Dermis microvascular lymphatic vessel endothelial cell (primary cell): ENCODE measurements around the gene MARCHF3. TPM values are rescaled to one million over a fixed set of nuclear protein-coding genes. Genes with fewer than 3 reads are reported as not detected.
"Not testable (repeated sequence)": the region's sequence is repeated elsewhere in the genome, so short reads cannot be mapped to it uniquely, and the experiment has no call there.

Experiments
- DNase-seq, 2 donors: peaks; one replicate each; pipeline versions ENCODE4 v3.0.0 to v3.0.0-alpha.2; 2010; ENCODE audit warnings: low read depth in 2 of 2
- total RNA-seq: library from RNA; depleted of rRNA; stranded (reverse); fragments of >200 nt; gene quantifications from 2 replicates; pipeline ENCODE4 v1.2.1, GENCODE V29; 2014

The MARCHF3 gene, protein sequence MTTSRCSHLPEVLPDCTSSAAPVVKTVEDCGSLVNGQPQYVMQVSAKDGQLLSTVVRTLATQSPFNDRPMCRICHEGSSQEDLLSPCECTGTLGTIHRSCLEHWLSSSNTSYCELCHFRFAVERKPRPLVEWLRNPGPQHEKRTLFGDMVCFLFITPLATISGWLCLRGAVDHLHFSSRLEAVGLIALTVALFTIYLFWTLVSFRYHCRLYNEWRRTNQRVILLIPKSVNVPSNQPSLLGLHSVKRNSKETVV
- total RNA-seq = 99.6 and 123 TPM in 2 replicates

DNA sequence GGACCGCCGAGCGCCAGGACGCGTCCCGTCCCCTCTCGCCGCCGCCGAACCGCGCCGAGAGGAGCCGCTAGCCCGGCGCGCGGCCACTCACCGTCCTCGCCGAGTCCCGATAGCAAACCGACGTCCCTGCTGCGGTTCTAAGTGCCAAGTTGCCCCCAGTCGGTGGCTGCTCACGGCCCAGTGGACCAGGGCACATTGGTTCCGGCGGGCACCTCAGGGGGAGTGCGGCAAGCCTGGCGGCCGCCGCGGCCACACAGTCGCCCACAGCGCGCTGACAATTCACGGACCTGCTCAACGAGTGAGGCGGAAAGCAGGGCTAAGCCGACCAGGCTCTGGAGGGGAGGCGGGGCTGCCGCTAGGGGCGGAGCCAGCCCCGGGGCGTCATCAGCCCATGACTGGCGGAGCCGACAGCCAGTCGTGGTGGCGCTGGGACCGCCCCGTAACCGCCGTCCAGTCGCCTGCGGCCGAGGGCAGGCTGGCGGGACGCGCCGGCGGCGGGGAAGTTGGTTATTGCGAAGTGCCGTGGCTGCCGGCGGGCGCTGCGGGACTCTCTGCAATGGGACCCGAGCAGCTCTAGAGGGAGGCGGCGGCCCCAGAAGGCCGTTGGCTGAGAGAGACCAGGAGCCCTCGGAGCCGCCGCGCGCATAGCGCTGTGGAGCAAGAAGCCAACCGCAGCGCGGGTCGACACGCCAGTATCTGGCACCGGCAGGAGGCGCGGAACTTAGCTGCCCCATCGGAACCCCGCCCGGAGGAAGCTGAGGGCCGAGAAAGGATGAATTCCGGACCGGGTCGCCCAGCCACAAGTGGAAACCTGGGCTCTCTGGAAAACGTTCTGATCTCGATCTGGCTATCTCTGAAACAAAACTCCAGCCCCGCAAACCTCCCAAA, at the start of gene MARCHF3:
Gene MARCHF3, minus strand, starts transcription at position 300 of the 888 bp plus-strand sequence. CDS start 112,387 bp downstream, outside the sequence.
- peak; percentile 92 to 98 for DNase-seq

DNA sequence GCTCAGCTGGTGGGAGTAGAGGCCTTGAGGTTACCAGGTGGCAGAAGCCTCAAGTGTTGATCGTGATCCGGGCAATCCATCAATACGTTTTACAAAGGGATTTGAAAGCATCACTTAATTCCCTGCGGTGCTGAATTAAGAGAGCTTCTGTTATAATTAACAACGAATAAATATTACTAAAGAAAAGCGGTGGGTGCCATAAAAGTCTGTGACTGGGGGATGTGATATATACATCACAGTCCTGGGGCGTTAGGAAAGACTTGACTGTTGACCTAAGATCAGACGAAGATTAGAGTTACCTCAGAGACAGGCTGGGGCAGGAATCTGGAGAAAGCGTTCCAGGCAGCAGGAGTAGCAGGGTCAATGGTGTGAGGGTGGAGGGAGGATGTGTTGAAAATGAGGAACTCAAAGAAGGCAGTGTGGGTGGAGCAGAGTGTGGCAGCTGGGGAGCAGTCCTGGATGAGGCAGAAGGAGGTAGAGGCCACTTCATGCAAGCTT, 49.7 kb upstream of the MARCHF3 start:
- no peak for DNase-seq

DNA sequence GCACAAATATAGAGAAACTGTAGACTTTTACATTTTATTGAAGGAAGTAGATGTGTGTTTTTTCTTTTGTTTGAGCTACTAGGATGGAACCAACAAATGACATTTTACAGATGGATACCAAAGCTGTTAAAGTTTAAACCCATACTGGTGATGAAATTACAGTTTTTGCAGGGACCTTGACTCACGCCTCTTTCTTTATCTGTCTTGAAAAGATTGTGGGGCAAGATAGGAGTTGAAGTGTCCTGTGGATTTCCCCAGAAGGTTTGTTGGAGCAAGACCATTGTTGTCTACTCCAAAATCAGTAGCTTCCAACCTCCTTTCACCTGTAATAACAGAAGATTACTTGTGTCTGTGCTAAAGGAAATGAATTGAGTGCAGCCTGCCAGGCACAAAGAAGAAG, 47.0 kb upstream of the MARCHF3 start:
- DNase-seq = peak in 1 of 2 donors; percentile 37

DNA sequence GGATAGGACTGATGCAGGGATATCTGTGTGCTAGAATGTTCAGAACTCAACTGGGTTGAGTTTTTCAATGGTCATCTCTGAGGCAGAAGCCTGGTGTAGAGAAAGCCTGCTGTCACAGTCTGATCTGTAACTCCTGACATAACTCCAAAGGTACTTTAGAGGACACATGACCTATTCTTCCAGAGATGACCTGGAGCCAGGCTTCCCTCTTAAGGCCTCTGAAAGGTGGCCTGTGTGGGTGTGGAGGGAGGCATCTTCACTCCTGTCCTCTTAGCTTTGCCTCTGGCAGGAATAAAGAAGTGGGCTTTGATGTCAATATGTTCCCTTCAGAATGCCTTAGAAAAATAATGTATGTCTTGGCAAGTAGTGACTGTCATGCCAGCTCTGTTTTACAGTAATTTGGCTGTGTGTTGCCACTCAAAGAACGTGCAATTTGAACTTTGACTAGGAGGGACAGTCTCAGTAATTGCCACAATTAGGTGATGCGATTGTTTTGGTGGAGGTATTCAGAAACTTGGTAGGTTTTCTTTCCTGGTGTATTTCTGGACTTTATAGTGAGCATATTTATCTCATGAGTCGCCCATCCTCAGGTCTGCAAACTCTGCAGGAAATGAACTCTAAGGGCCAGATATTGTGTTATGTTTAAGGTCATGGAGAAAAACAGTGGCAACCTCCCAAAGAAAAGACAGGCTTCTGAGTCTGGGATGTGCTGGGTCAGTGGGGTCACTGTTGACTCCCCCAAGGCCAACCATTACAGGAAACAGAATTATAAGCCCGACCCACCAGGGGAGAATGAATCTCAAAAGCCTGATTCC, 46.2 kb upstream of the MARCHF3 start:
- DNase-seq = peak; percentile 93 to 96

DNA sequence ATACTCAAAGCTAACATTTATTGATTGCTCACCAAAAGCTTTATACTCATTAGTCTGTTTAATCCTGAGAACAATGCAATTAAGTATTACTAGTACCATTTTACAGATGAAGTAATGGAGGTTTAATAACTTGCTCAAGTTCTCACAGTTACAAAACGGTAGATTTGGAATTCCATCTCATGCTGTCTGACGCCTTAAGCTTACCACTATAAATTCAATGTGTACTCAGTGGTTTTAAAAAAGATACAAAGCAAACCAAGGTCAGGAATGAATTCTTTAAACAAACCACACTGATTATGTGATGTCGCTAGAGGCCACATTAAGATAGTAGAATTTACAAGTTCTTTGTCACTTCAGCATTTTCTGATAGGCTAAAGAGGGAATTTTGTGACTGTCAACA, 44.1 kb upstream of the MARCHF3 start:
- DNase-seq = no peak

DNA sequence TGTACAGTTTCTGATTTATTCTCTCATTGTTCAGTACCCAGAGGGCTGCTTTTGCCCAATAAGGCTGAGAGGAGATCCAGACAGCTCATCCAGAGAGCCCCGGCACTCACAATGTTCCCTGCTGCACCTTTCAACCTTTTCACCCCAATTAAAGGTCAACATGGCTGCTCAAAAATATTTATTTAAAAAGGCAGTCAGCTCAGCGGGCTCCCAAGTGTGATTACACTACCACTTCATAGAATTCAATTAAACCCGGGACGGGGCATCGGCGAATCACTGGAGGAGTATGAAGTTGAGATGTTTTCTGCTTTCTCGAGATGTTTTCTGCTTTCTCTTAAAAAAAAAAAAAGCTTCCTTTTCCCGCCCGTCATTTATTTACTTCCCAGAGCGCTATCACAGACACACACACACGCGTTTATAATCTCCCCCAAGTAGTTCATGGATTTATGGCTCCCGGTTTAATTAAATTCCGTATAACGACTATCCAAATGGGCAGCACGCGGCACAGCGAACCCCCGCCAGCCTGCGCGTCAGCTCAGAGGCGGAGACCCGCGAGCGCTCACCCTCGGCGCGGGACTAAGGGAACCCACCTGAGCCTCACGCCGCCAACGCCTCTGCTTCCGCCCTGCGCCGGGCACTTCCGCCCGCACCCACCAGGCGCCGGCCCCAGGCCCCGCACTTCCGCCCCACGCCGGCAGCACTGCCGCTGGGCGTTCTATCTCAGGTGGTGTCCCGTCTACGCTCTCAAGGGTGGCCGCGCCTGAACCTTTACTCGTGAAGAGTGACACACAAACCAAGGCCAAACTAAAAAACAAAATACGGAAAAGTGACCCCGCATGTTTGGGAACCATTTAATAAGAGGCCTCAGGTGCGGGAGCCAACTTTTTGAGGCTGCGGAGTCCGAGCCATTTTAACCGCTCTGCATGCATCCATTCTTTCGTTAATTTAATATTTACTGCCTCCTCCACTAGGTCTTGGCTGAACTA, 42.8 kb upstream of the MARCHF3 start, which contains the start of gene C5orf63:
Gene C5orf63, minus strand, starts transcription at position 642 of the 986 bp plus-strand sequence. CDS start 14,507 bp downstream, outside the sequence.
- DNase-seq = peak; percentile 29 to 60

DNA sequence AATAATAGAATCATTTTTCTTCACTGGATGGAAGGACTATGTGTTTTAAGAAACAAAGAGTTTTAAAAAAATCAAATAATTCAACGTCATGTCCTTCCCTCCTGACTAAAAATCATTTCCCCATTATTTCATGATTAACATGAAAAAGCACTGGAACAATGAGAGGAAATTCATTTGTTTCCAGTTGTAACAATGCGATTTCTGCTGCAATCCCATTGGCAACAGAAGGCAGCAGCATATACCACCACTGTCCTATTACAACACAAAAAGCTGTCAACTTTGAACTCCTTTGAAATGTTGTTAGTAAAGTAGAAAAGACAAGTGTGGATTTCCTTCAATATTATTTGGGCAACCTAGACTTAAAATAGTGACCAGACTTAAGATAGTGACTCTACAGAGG, 39.9 kb upstream of the MARCHF3 start:
- DNase-seq = peak; percentile 92 to 95

DNA sequence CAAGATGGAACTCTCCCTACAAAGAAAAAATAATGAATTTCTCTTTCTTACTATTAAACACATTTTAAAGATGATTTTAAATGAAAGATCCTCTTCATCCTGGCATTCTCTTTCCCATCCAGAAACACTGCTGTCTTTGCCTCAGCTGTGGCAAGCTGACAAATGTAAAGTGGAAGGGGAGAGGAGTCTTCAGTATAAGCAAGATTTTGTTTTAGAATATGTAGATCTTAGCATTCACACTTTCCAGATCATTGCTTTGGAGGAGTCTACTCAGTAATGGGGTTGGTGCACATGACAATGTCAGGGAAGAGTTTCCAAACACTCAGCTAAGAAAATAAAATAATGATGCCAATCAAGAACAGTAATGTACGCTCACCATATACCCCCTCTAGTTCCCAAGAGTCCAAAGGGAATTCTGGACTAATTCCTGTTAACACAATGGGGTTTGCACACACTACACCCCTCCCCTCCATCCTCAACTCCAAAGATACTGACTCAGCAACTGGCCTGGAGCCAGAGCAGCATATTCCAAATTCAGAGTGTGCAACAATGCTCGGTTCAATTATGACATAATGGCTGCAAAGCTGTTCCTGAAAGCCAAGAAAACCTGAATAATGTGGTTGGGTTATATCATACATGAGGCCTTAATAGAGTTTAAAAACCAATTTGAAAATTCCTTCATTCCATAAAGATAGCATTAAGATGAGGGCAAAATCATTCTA, 38.3 kb upstream of the MARCHF3 start:
- peak in 1 of 2 donors; percentile 67 for DNase-seq

DNA sequence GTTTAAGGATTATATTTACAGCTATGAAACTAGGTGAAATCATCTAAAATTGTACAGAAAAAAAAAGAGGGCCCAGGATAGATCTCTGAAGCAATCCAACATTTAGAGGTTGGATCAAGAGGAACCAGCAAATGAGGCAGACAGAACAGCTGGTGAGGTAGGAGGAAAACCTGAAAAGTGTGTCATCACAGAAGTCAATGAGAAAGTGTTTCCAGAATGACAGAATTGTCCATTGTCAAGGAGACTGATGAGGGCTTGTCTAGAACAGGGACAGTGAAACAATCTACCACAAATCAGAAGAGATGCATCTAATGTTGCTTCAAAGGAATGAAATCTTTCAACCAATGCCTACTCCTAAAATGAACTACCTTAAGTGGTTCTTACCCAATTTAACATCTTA, 36.4 kb upstream of the MARCHF3 start:
- DNase-seq = no peak

DNA sequence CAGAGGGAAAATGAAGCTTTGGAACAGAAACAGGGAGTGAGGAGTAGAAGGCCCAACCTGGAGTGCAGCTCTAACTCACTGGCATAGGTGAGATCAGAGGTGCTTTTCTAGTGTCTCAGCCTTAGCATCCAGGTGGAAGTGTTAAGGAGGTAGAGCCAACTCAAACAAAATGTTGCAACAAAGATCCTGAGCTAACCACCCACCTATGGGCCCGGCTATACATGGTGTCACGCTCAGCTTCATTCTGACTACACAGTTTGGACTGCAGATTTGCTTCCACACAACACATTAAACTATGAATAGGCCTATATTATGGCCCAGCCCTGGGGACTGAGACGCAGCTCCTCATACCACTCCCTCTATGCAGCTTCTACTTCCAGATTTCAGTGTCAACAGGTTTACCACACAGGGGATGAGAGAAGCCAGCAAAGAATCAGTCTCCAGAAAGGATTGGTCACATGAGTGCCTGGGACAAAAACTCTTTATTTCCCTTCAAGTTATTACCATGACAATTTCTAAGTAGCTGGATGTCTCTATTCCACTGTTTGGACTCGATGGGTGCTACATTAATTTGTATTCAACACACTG, 34.0 kb upstream of the MARCHF3 start:
- DNase-seq = no peak

DNA sequence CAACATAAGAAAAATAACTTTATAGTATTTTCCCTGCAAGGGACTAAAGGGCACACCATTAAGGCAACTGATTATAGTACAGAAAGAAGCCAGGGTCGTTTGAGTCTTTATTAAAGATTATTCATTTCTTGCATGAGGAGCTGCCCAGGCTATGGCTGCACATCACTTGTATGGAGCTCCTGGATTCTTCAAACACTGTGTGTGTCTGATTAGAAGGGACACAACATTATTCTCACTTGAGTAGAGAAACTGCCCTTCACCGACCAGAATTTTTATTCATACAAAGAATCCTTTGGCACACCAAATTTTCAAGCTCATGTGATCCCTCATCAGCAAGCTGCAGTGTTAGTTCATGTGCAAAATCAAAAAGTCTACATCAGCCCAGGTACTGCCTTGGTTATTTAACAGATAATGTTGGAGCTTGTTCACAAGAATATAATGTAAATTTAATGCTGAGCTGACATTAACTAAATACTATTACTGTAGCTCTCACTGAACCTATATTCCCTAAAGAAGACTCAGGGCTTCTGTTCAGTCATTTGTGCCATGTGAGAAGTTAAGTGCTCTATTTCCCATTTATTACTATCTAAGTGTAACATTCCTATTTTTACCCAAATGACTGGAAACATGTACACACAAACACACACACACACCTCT, 33.0 kb upstream of the MARCHF3 start:
- no peak for DNase-seq

DNA sequence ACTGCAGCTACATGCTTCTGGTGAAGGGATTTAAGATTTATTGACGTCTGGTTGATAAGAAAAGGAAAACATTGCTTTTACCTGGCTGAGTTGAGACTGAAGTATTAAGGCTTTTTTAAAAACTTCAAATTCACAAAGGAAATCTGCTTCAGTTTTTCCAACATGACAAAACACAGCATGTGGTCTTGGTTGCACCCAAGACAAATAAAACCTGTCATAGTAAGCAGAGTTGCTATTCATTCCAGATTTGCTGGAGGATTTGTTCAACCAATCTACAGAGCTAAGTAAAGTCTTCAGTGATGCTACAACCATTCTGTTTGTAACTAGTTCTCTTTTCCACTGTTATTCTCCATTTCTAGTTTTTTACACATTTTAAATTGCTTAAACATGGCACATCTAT, 31.6 kb upstream of the MARCHF3 start:
- DNase-seq = no peak

DNA sequence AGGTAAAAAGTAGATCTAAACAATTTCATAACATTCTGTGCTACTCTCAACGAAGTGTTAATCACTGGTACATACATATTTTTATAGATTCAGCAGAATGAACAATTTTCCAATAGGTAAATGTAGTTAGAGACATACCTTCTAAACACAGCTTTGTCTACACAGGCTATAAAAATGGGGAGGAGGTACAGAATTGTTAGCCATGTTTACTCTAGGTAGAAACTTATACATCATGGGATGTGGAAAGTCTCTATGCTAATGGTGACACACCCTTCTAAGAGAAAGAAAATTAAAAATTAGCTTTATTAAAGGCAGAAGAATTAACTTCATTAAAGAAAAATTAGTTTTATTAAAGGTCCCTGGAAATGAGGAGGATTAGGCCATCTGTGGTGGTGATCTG, 31.2 kb upstream of the MARCHF3 start:
- DNase-seq = no peak

DNA sequence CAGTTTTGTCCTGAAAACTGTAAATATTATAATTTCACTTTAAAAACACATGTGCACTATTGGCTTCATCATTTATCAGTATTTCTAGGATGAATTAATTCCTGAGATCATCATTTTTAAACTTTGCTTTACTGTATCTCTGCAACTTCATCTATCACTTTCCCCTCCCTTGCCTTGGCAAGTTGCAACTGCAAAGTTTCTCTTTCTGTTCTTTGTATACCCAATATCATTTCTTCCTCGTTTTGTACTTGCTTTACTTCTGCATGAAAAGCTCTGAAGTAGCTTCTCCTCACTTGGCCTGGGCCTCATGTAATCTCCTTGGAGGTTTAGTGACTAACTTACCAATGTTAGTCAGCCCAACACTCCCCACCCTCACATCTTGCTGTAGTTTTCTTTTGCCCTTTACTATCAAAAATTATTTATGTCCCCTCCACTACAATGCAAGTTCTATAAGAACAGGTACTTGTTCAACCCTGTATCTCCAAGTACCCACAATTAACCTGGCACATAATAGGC, 30.2 kb upstream of the MARCHF3 start:
- no peak for DNase-seq

DNA sequence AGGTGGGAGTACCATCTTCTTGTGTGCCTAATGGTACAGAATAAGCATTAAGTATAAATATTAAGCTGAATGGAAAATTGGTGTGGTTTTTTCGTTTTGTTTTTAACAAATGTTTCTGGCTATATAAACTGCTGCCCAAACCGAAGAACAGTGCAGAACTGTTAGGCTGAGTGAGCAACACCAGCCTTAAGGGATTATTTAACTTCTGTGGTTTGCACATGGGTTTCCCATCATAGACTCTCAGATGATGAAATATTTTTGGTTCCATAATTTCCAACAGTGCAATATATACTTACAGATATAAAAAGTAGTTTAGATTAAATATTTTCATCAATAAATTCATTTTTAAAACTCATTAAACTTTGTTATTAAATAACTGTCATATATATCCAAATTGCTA, 26.5 kb upstream of the MARCHF3 start:
- DNase-seq = no peak

DNA sequence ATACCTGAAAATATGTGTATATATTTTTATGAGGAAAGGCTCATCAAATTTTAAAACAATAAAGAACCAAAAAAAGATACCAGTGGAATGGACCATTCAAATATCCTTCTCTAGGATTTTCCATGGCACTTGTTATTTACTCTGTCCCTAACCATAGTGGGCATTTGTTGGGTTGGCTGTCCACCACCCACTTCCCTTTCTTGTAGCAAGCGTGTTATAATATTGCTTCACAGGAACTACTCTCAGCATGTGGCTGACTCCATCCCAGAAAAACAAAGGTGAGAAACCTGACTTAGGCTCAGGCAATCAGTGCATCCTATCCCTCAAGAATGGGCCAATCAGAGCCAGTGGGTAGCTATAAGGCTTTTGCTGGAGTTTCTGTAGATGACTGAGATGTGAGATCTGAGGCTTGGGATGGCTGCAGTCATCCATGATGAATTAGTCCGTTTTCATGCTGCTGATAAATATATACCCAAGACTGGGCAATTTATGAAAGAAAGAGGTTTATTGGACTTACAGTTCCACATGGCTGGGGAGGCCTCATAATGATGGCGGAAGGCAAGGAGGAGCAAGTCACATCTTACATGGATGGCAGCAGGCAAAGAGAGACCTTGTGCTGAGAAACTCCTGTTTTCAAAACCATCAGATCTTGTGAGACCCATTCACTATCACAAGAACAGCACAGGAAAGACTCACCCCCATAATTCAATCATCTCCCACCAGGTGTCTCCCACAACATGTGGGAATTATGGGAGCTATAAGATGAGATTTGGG, 25.7 kb upstream of the MARCHF3 start:
- no peak for DNase-seq

DNA sequence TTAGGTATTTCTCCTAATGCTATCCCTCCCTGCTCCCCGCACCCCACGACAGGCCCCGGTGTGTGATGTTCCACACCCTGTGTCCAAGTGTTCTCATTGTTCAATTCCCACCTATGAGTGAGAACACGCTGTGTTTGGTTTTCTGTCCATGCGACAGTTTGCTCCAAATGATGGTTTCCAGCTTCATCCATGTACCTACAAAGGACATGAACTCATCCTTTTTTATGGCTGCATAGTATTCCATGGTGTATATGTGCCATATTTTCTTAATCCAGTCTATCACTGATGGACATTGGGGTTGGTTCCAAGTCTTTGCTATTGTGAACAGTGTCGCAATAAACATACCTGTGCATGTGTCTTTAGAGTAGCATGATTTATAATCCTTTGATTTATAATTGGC, 23.2 kb upstream of the MARCHF3 start:
- not testable (repeated sequence) for DNase-seq

DNA sequence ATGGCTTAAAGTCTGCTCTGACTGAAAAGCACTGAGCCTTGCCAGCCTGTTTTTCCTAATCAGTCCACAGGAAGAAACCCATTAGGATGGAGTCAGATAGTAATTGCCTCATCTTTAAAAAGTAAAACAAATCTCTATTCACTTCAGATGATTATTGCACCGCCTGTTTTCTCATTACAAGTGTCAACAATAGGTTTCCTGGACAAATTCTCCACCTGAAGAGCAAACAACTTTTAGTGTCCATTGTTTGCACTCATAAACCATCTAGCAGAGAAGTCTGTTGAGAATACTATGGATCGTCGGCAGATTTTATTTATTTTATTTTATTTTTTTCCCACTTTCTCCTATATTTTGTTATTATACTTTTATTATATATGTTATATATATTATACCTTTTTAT, 22.7 kb upstream of the MARCHF3 start:
- no peak for DNase-seq
